IMR-90 (cell line): ENCODE results near the gene RETN. TPM values are rescaled to one million over a fixed set of nuclear protein-coding genes. Genes with fewer than 3 reads are reported as not detected.

Source experiments
- ATAC-seq: fragments of 200-7000 bp; cut with Tn5 transposase; 2 replicates; pipeline ENCODE4 v1.9.1; 2020; ENCODE audit warnings: low read depth, mild to moderate bottlenecking, moderate library complexity
- BruUV-seq: library from RNA; stranded (reverse); fragments of 400-500 nt; replicated peaks from 2 replicates; lab custom pipeline; 2021; lab: Mats Ljungman, UMichigan
- CTCF ChIA-PET: fragments of 300-600 bp; formaldehyde crosslinking; extraction: SDS; loops from one replicate; lab custom pipeline; 2021; ENCODE audit warnings: antibody characterized with exemption; lab: Yijun Ruan, JAX
- POLR2A ChIA-PET: fragments of 300-600 bp; sonication (Branson Sonifier 250); formaldehyde crosslinking; loops from one replicate; lab custom pipeline; 2022; ENCODE audit warnings: antibody characterized with exemption; ENCODE audit not compliant: unreplicated experiment; lab: Charles Lee
- DNase-seq: peaks from one replicate; pipeline ENCODE4 v3.0.0; 2013
- H2AFZ ChIP-seq: replicated peaks from 2 replicates; pipeline ENCODE3; 2013; ENCODE audit warnings: low read length, mild to moderate bottlenecking; ENCODE audit not compliant: poor library complexity
- H2AK5ac ChIP-seq: 2 replicates; pipeline ENCODE4 v1.6.1; 2013; ENCODE audit warnings: low read depth, low read length, inconsistent platforms
- H2AK9ac ChIP-seq: replicated peaks from 2 replicates; pipeline ENCODE3; 2013; ENCODE audit warnings: mild to moderate bottlenecking, low read depth, low read length, moderate library complexity; ENCODE audit not compliant: poor library complexity
- H2BK120ac ChIP-seq: 2 replicates; pipeline ENCODE4 v1.6.1; 2013; ENCODE audit warnings: low read depth, low read length, inconsistent platforms
- H2BK15ac ChIP-seq: 3 replicates; pipeline ENCODE4 v1.6.1; 2013; ENCODE audit warnings: low read depth, low read length, inconsistent platforms
- H2BK20ac ChIP-seq: 2 replicates; pipeline ENCODE4 v1.6.1; 2013; ENCODE audit warnings: low read depth, mild to moderate bottlenecking, inconsistent platforms, low read length, moderate library complexity
- H2BK5ac ChIP-seq: 2 replicates; pipeline ENCODE4 v1.6.1; 2013; ENCODE audit warnings: mild to moderate bottlenecking, low read depth, low read length, inconsistent platforms; ENCODE audit not compliant: poor library complexity, severe bottlenecking
- H3K14ac ChIP-seq: replicated peaks from 2 replicates; pipeline ENCODE4 v1.6.1; 2013; ENCODE audit warnings: low read depth, low read length, inconsistent platforms
- H3K18ac ChIP-seq: 2 replicates; pipeline ENCODE4 v1.6.1; 2013; ENCODE audit warnings: low read depth, low read length, control low read depth
- H3K23ac ChIP-seq: 2 replicates; pipeline ENCODE4 v1.6.1; 2013; ENCODE audit warnings: low read depth, low read length, inconsistent platforms
- H3K27ac ChIP-seq: 2 replicates; pipeline ENCODE4 v1.5.1; 2013; ENCODE audit warnings: mild to moderate bottlenecking, control low read depth, low read length; ENCODE audit not compliant: insufficient read depth
- H3K27me3 ChIP-seq: 2 replicates; pipeline ENCODE4 v1.6.1; 2013; ENCODE audit warnings: low read length; ENCODE audit not compliant: control insufficient read depth, insufficient read depth
- H3K36me3 ChIP-seq: 2 replicates; pipeline ENCODE4 v1.6.1; 2013; ENCODE audit warnings: low read length, mixed read lengths; ENCODE audit not compliant: control insufficient read depth, insufficient read depth
- H3K4ac ChIP-seq: 2 replicates; pipeline ENCODE4 v1.6.1; 2013; ENCODE audit warnings: low read depth, low read length, inconsistent platforms
- H3K4me1 ChIP-seq: 2 replicates; pipeline ENCODE4 v1.6.1; 2013; ENCODE audit warnings: low read length, mixed read lengths; ENCODE audit not compliant: control insufficient read depth, insufficient read depth
- H3K4me2 ChIP-seq: 2 replicates; pipeline ENCODE4 v1.6.1; 2013; ENCODE audit warnings: low read depth, mild to moderate bottlenecking, control low read depth, low read length, moderate library complexity
- H3K4me3 ChIP-seq: 2 replicates; pipeline ENCODE4 v1.5.1; 2013; ENCODE audit warnings: low read depth, mild to moderate bottlenecking, control low read depth, low read length, moderate library complexity; ENCODE audit not compliant: insufficient read depth
- H3K56ac ChIP-seq: 2 replicates; pipeline ENCODE4 v1.6.1; 2013; ENCODE audit warnings: low read length, inconsistent platforms; ENCODE audit not compliant: insufficient read depth; ENCODE audit errors: extremely low read depth
- H3K79me1 ChIP-seq, 2 experiments: 2 replicates each; pipeline ENCODE4 v1.6.1; 2013; ENCODE audit warnings: low read length in 2 of 2, inconsistent platforms in 1 of 2, low read depth in 1 of 2
- H3K9ac ChIP-seq: 2 replicates; pipeline ENCODE4 v1.6.1; 2013; ENCODE audit warnings: low read depth, low read length, control low read depth
- H3K9me1 ChIP-seq: 2 replicates; pipeline ENCODE4 v1.6.1; 2013; ENCODE audit warnings: low read length, inconsistent platforms; ENCODE audit not compliant: insufficient read depth
- H3K9me3 ChIP-seq: 2 replicates; pipeline ENCODE4 v1.6.1; 2013; ENCODE audit warnings: low read length; ENCODE audit not compliant: control insufficient read depth, insufficient read depth
- H4K20me1 ChIP-seq: 2 replicates; pipeline ENCODE4 v1.6.1; 2013; ENCODE audit warnings: low read length, inconsistent platforms; ENCODE audit not compliant: insufficient read depth
- H4K5ac ChIP-seq: 2 replicates; pipeline ENCODE4 v1.6.1; 2013; ENCODE audit warnings: mild to moderate bottlenecking, low read depth, low read length, control low read depth
- H4K8ac ChIP-seq, 2 experiments: 2 replicates each; pipeline ENCODE4 v1.6.1; 2013; ENCODE audit warnings: low read depth in 2 of 2, low read length in 2 of 2, control low read depth in 1 of 2, inconsistent platforms in 1 of 2
- H4K91ac ChIP-seq: 2 replicates; pipeline ENCODE4 v1.6.1; 2013; ENCODE audit warnings: low read depth, low read length, inconsistent platforms; ENCODE audit not compliant: insufficient read depth
- BHLHE40 ChIP-seq: fragments of 150-350 bp; IDR thresholded peaks from 2 replicates; pipeline ENCODE4 v1.6.1; 2016; ENCODE audit warnings: mild to moderate bottlenecking, low read depth, low read length
- CEBPB ChIP-seq: IDR thresholded peaks from 2 replicates; pipeline ENCODE4 v1.6.1; 2012; ENCODE audit warnings: low read depth, low read length, improper control_type of control experiment
- CHD1 ChIP-seq: IDR thresholded peaks from 2 replicates; pipeline ENCODE4 v1.6.1; 2012; ENCODE audit warnings: low read depth, low read length, improper control_type of control experiment
- FOS ChIP-seq: fragments of 150-350 bp; IDR thresholded peaks from 2 replicates; pipeline ENCODE4 v1.6.1; 2016; ENCODE audit warnings: low read depth, low read length
- MAFK ChIP-seq: IDR thresholded peaks from 2 replicates; pipeline ENCODE4 v1.6.1; 2012; ENCODE audit warnings: low read depth, low read length, improper control_type of control experiment
- MAZ ChIP-seq: IDR thresholded peaks from 2 replicates; pipeline ENCODE4 v1.6.1; 2012; ENCODE audit warnings: low read depth, mild to moderate bottlenecking, low read length, improper control_type of control experiment, moderate library complexity, borderline replicate concordance
- NFE2L2 ChIP-seq: fragments of 150-350 bp; IDR thresholded peaks from 2 replicates; pipeline ENCODE4 v1.6.1; 2016; ENCODE audit warnings: low read depth, mild to moderate bottlenecking, low read length
- POLR2A ChIP-seq: IDR thresholded peaks from 2 replicates; pipeline ENCODE4 v1.6.1; 2012; ENCODE audit warnings: mild to moderate bottlenecking, low read depth, low read length
- RAD21 ChIP-seq: IDR thresholded peaks from 2 replicates; pipeline ENCODE4 v1.6.1; 2012; ENCODE audit warnings: low read length, improper control_type of control experiment
- RCOR1 ChIP-seq: IDR thresholded peaks from 2 replicates; pipeline ENCODE4 v1.6.1; 2012; ENCODE audit warnings: mild to moderate bottlenecking, low read length, improper control_type of control experiment; ENCODE audit not compliant: insufficient replicate concordance
- RFX5 ChIP-seq: IDR thresholded peaks from 2 replicates; pipeline ENCODE4 v1.8.0; 2012; ENCODE audit warnings: low read depth, mild to moderate bottlenecking, low read length, moderate library complexity
- SMC3 ChIP-seq: fragments of 150-350 bp; IDR thresholded peaks from 2 replicates; pipeline ENCODE4 v1.6.1; 2016; ENCODE audit warnings: low read depth, mild to moderate bottlenecking, antibody characterized with exemption, low read length, moderate library complexity
- WGBS, 2 experiments: methylation state at CpG; one replicate each; pipeline versions ENCODE4 v1.1.5 to v1.1.7; 2013; ENCODE audit warnings: missing lambda C conversion rate in 2 of 2; ENCODE audit not compliant: insufficient read length in 1 of 2; ENCODE audit errors: extremely low coverage in 2 of 2; 5-methylcytosine and 5-hydroxymethylcytosine counted together
- dilution Hi-C: fragments of 300-500 bp; cut with HindIII; formaldehyde crosslinking; loops from one replicate; pipeline ENCODE4 v1.14.3; 2018; ENCODE audit warnings: low sequenced_read_pairs; ENCODE audit not compliant: unreplicated experiment
- in situ Hi-C: fragments of 300-500 bp; cut with MboI; formaldehyde crosslinking; loops from 3 replicates; pipeline ENCODE4 v1.14.3; 2019; ENCODE audit warnings: low sequenced_read_pairs, inconsistent platforms, mixed read lengths
- intact Hi-C: fragments of 100-400 bp; cut with micrococcal nuclease; formaldehyde crosslinking; loops from 2 replicates; pipeline ENCODE4 v1.10.0; 2022
- polyA plus RNA-seq, 3 experiments: library from polyadenylated mRNA; depleted of rRNA; stranded (reverse); fragments of >200 nt; gene quantifications; 2 replicates each; pipeline ENCODE4 v1.2.3, GENCODE V29; 2012; ENCODE audit warnings: low replicate concordance in 1 of 3
- total RNA-seq: library from RNA; depleted of rRNA; stranded (reverse); fragments of >200 nt; gene quantifications from 2 replicates; pipeline ENCODE4 v1.2.3, GENCODE V29; 2012
- TF ChIP-seq, protein P1 (sequence below): fragments of 150-350 bp; IDR thresholded peaks from 2 replicates; pipeline ENCODE4 v1.6.1; 2016; ENCODE audit warnings: low read depth, mild to moderate bottlenecking, low read length, moderate library complexity, borderline replicate concordance
- TF ChIP-seq, protein P2 (sequence below): fragments of 150-350 bp; IDR thresholded peaks from 2 replicates; pipeline ENCODE4 v1.6.1; 2017; ENCODE audit warnings: mild to moderate bottlenecking, antibody characterized with exemption, low read length, low read depth
- TF ChIP-seq, protein P3 (sequence below): conservative IDR thresholded peaks from 2 replicates; pipeline ENCODE4 v1.5.1; 2012; ENCODE audit warnings: mild to moderate bottlenecking, low read depth, low read length, improper control_type of control experiment

RETN gene
- total and polyA plus RNA-seq, 2 of the 4 experiments (the other 2 are of a cell fraction): not detected

DNA sequence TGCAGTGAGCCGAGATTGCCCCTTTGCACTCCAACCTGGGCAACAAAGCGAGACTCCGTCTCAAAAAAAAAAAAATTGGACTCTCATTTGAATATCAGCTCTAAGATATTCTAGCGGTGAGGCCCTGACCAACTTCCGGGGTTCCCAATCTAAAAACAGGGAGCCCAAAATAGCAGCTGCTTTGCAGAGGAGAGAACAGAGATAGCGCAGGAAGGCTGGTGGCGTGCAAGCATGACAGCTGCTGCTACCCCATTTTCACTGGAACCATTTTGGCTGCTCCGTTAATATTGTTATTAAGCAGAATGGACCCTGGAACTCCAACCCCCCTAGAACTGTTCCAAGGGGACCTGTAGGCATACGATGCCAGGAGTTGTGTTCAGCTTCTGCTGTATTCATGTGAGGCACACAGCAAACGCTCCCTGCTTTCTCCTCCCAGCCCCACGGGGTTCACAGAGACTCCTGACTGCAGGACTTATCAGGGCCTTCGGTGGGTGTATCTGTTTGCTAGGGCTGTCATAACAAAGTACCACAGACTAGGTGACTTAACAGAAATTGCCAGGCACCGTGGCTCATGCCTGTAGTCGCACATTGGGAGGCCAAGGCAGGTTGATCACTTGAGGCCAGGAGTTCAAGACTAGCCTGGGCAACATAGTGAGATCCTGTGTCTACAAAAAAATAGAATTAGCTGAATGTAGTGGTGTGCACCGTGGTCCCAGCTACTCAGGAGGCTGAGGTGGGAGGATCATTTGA, 20.4 kb upstream of the RETN start:
- no peak overlapping the region for H4K8ac ChIP-seq
- no peak overlapping the region for H2BK20ac ChIP-seq
- TF ChIP-seq, protein P1, sequence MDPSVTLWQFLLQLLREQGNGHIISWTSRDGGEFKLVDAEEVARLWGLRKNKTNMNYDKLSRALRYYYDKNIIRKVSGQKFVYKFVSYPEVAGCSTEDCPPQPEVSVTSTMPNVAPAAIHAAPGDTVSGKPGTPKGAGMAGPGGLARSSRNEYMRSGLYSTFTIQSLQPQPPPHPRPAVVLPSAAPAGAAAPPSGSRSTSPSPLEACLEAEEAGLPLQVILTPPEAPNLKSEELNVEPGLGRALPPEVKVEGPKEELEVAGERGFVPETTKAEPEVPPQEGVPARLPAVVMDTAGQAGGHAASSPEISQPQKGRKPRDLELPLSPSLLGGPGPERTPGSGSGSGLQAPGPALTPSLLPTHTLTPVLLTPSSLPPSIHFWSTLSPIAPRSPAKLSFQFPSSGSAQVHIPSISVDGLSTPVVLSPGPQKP: no peak
- no peak for TF ChIP-seq FOS
- no peak for TF ChIP-seq MAFK
- no peak for TF ChIP-seq RAD21
- TF ChIP-seq, protein P2, sequence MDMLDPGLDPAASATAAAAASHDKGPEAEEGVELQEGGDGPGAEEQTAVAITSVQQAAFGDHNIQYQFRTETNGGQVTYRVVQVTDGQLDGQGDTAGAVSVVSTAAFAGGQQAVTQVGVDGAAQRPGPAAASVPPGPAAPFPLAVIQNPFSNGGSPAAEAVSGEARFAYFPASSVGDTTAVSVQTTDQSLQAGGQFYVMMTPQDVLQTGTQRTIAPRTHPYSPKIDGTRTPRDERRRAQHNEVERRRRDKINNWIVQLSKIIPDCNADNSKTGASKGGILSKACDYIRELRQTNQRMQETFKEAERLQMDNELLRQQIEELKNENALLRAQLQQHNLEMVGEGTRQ: no peak
- no peak for TF ChIP-seq CHD1
- TF ChIP-seq SMC3: no peak
- TF ChIP-seq, protein P3, sequence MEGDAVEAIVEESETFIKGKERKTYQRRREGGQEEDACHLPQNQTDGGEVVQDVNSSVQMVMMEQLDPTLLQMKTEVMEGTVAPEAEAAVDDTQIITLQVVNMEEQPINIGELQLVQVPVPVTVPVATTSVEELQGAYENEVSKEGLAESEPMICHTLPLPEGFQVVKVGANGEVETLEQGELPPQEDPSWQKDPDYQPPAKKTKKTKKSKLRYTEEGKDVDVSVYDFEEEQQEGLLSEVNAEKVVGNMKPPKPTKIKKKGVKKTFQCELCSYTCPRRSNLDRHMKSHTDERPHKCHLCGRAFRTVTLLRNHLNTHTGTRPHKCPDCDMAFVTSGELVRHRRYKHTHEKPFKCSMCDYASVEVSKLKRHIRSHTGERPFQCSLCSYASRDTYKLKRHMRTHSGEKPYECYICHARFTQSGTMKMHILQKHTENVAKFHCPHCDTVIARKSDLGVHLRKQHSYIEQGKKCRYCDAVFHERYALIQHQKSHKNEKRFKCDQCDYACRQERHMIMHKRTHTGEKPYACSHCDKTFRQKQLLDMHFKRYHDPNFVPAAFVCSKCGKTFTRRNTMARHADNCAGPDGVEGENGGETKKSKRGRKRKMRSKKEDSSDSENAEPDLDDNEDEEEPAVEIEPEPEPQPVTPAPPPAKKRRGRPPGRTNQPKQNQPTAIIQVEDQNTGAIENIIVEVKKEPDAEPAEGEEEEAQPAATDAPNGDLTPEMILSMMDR: no peak
- TF ChIP-seq RCOR1: no peak
- no peak for TF ChIP-seq RFX5
- TF ChIP-seq POLR2A: no peak
- no peak for TF ChIP-seq MAZ
- TF ChIP-seq CEBPB: no peak
- no peak for TF ChIP-seq NFE2L2
- no peak for TF ChIP-seq BHLHE40
- H3K18ac ChIP-seq: no peak overlapping the region
- no peaks in the 10 kb centered on the region for H3K36me3 ChIP-seq
- H3K23ac ChIP-seq: no peak overlapping the region
- no peak overlapping the region for H2BK15ac ChIP-seq
- ATAC-seq: no peak
- H2BK120ac ChIP-seq: no peak overlapping the region
- no peak overlapping the region for H3K56ac ChIP-seq
- no TSS peak for BruUV-seq
- DNase-seq: no peak
- CTCF ChIA-PET: no interaction called here
- H3K27ac ChIP-seq: no peak overlapping the region
- H2BK5ac ChIP-seq: no peak overlapping the region
- H3K9me3 ChIP-seq: no peaks in the 10 kb centered on the region
- H2AK9ac ChIP-seq: no peak overlapping the region
- H3K4ac ChIP-seq: no peak overlapping the region
- no peak overlapping the region for H4K5ac ChIP-seq
- POLR2A ChIA-PET: no interaction called here
- WGBS, 2 experiments: 80% methylated on average over 2 of the region's 15 CpGs; no CpG with 5 or more reads in 1 of the 2 experiments
- H3K27me3 ChIP-seq: peaks cover 7% of the 10 kb centered on the region; the same call in 1 of the 2 replicates
- H3K14ac ChIP-seq: no peak overlapping the region
- no peak overlapping the region for H2AFZ ChIP-seq
- H4K20me1 ChIP-seq: no peaks in the 10 kb centered on the region
- H3K9ac ChIP-seq: no peak overlapping the region
- intact Hi-C loops: no loop called here
- H3K4me1 ChIP-seq: no peaks in the 10 kb centered on the region
- no peak overlapping the region for H2AK5ac ChIP-seq
- in situ Hi-C loops: no loop called here
- no peaks in the 10 kb centered on the region for H3K79me1 ChIP-seq
- H3K4me2 ChIP-seq: no peak overlapping the region
- H3K4me3 ChIP-seq: no peak overlapping the region
- H3K9me1 ChIP-seq: no peaks in the 10 kb centered on the region
- H4K91ac ChIP-seq: no peak overlapping the region
- dilution Hi-C loops: no loop called here
